DND-41 (cell line): ENCODE results near the gene PLEKHG1.

Source experiments
- ATAC-seq: fragments of 200-7000 bp; cut with Tn5 transposase; 3 replicates; pipeline ENCODE4 v1.9.1; 2021; ENCODE audit warnings: low read depth; ENCODE audit not compliant: insufficient read depth
- DNase-seq: peaks from one replicate; pipeline ENCODE4 v3.0.0-alpha.2; 2020
- H2AFZ ChIP-seq: 2 replicates; pipeline ENCODE4 v1.6.0; 2012; ENCODE audit warnings: low read depth, low read length
- H3K27ac ChIP-seq: 2 replicates; pipeline ENCODE4 v1.5.1; 2012; ENCODE audit warnings: low read length, inconsistent platforms
- H3K27me3 ChIP-seq: fragments of 200-600 bp; sonication (generic); 2 replicates; pipeline ENCODE4 v1.6.0; 2012; ENCODE audit warnings: low read length, mild to moderate bottlenecking, inconsistent platforms; ENCODE audit not compliant: insufficient read depth, poor library complexity
- H3K36me3 ChIP-seq: 2 replicates; pipeline ENCODE4 v1.5.1; 2012; ENCODE audit warnings: low read length, inconsistent platforms; ENCODE audit not compliant: insufficient read depth
- H3K4me1 ChIP-seq: 2 replicates; pipeline ENCODE4 v1.5.1; 2012; ENCODE audit warnings: mild to moderate bottlenecking, low read length; ENCODE audit not compliant: insufficient read depth
- H3K4me2 ChIP-seq: 2 replicates; pipeline ENCODE4 v1.6.0; 2012; ENCODE audit warnings: mild to moderate bottlenecking, moderate library complexity, low read length, inconsistent platforms; ENCODE audit not compliant: insufficient read depth
- H3K4me3 ChIP-seq, 2 experiments: fragments of 200-600 bp in 1 of 2; shearing (Covaris generic) in 1 of 2; 2 replicates each; pipeline ENCODE4 v1.5.1; 2012 to 2016; ENCODE audit warnings: inconsistent platforms in 2 of 2, low read length in 2 of 2, mild to moderate bottlenecking in 2 of 2, low read depth in 1 of 2, moderate library complexity in 1 of 2
- H3K79me2 ChIP-seq: 2 replicates; pipeline ENCODE4 v1.6.0; 2012; ENCODE audit warnings: low read length, inconsistent platforms; ENCODE audit not compliant: insufficient read depth
- H3K9ac ChIP-seq: 2 replicates; pipeline ENCODE4 v1.6.0; 2012; ENCODE audit warnings: low read depth, mild to moderate bottlenecking, inconsistent platforms, low read length, moderate library complexity
- H3K9me3 ChIP-seq: 2 replicates; pipeline ENCODE4 v1.5.1; 2012; ENCODE audit warnings: low read length, moderate library complexity, mild to moderate bottlenecking, inconsistent platforms; ENCODE audit not compliant: insufficient read depth, severe bottlenecking
- H4K20me1 ChIP-seq: 2 replicates; pipeline ENCODE4 v1.6.0; 2012; ENCODE audit warnings: low read length; ENCODE audit not compliant: insufficient read depth
- EZH2 ChIP-seq: IDR thresholded peaks from 3 replicates; pipeline ENCODE4 v1.6.1; 2012; ENCODE audit warnings: borderline replicate concordance, low read depth, mild to moderate bottlenecking, moderate library complexity, low read length, inconsistent platforms; ENCODE audit not compliant: severe bottlenecking
- TF ChIP-seq, protein P1 (sequence below): IDR thresholded peaks from 2 replicates; pipeline ENCODE4 v1.5.1; 2012; ENCODE audit warnings: borderline replicate concordance, low read length, moderate library complexity, mild to moderate bottlenecking; ENCODE audit not compliant: poor library complexity, severe bottlenecking; ENCODE audit errors: extremely low read depth

The PLEKHG1 gene

DNA sequence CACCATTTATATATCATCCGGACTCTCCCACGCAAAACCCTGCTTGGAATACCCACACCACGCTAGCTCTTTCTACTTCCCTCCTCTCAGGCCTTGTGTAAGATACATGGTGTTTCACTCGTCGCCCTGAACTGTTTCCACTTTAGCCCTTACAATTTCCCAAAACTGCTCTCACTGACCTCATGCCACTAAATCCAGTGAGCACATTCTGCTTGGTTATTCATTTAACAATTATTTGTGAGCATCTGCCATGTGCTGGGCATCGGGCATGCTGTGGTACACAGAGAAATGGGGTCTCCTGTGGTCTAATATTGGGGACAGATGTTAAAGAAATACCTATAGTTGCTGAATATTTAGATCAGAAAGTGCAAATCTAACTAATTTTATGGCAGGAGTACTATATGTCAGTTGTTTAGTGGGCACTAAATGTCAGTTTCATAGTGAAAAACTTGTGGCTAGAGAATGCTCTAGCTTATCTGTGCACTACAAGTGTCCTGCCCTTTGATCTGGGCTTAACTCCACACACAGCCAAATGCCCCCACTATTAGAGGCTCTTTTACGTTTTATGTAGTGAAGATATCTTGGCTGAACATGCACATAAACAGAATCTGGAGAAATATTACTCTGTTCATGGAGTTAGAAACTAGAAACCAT, 41.0 kb downstream of the PLEKHG1 start:
- H3K27me3 ChIP-seq = peaks cover 12% of the 10 kb centered on the region
- TF ChIP-seq, protein P1, sequence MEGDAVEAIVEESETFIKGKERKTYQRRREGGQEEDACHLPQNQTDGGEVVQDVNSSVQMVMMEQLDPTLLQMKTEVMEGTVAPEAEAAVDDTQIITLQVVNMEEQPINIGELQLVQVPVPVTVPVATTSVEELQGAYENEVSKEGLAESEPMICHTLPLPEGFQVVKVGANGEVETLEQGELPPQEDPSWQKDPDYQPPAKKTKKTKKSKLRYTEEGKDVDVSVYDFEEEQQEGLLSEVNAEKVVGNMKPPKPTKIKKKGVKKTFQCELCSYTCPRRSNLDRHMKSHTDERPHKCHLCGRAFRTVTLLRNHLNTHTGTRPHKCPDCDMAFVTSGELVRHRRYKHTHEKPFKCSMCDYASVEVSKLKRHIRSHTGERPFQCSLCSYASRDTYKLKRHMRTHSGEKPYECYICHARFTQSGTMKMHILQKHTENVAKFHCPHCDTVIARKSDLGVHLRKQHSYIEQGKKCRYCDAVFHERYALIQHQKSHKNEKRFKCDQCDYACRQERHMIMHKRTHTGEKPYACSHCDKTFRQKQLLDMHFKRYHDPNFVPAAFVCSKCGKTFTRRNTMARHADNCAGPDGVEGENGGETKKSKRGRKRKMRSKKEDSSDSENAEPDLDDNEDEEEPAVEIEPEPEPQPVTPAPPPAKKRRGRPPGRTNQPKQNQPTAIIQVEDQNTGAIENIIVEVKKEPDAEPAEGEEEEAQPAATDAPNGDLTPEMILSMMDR = no peak
- TF ChIP-seq EZH2 = no peak
- no peaks in the 10 kb centered on the region for H3K79me2 ChIP-seq
- no peak overlapping the region for H3K9ac ChIP-seq
- no peaks in the 10 kb centered on the region for H4K20me1 ChIP-seq
- ATAC-seq (no peak), DNase-seq (no peak)
- no peak overlapping the region for H3K4me3 ChIP-seq
- no peaks in the 10 kb centered on the region for H3K36me3 ChIP-seq
- H3K4me1 ChIP-seq = no peaks in the 10 kb centered on the region
- H2AFZ ChIP-seq = no peak overlapping the region
- H3K4me2 ChIP-seq = no peak overlapping the region
- H3K27ac ChIP-seq = no peak overlapping the region
- H3K9me3 ChIP-seq = no peaks in the 10 kb centered on the region

DNA sequence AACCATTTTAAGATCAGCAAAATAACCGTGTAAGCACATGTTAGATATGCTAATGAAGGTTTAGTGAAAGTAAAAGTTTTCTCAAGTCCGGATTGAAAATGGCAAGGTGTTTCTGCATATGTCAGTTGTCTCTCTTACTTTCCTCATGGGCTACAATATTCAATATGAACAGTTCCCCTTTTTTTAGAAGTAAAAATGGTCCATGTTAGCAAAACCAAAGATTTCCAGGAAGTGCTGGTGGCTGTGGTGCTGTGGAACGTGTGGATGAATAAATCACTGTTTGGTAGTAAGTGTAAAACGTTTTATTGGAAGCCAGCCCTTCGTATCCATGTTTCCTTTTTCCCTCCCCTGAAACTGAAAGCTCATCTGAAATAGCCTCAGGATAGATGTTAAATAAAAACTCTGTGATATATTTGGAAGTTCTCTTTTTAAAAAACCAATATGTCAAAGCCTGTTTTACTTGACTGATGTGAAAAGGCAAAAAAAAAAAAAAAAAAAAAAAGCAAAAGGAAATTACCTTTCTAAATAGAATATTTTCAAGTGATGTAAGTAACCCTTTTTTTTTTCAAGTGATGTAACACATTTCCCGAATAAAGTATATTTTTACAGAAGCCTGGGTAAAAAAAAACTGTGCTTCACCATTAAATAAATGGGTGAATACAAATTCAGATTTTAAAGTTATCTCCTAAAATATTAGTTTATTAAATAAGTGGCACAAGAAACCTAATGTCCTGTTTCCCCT, 41.9 kb downstream of the PLEKHG1 start:
- H3K4me3 ChIP-seq = no peak overlapping the region
- no peak overlapping the region for H2AFZ ChIP-seq
- H3K79me2 ChIP-seq = no peaks in the 10 kb centered on the region
- no peaks in the 10 kb centered on the region for H4K20me1 ChIP-seq
- peaks cover 17% of the 10 kb centered on the region for H3K27me3 ChIP-seq
- DNase-seq (no peak), ATAC-seq (no peak)
- no peaks in the 10 kb centered on the region for H3K9me3 ChIP-seq
- no peak for TF ChIP-seq EZH2
- TF ChIP-seq, protein P1 = no peak
- H3K27ac ChIP-seq = no peak overlapping the region
- no peaks in the 10 kb centered on the region for H3K4me1 ChIP-seq
- H3K36me3 ChIP-seq = no peaks in the 10 kb centered on the region
- no peak overlapping the region for H3K9ac ChIP-seq
- H3K4me2 ChIP-seq = no peak overlapping the region

DNA sequence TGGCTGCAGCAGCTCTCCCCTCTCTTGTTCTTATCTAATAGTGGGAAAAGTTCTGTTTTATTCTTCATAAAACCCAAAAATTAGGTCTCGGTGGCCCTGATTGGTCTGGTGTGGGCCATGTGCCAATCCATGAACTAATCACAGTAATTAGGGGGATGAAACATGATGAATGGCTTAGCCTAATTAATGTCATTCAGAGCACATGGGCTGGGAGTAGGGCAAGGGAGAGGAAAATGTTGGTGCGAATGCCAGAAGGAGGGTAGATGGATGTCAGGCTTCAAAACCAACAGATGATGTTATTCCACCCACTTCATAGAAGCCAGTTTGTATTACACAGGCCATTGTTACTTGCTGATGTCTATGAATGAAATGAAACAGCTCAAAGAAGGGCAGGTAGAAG, 46.5 kb downstream of the PLEKHG1 start:
- TF ChIP-seq EZH2 = no peak
- TF ChIP-seq, protein P1 = no peak

More for the DNA sequence above, 46.5 kb downstream of the PLEKHG1 start:
- no peak for DNase-seq
- H3K4me3 ChIP-seq = no peak overlapping the region
- H3K4me1 ChIP-seq = no peaks in the 10 kb centered on the region
- ATAC-seq = no peak
- no peak overlapping the region for H3K27ac ChIP-seq
- H3K9ac ChIP-seq = no peak overlapping the region
- H2AFZ ChIP-seq = no peak overlapping the region
- no peaks in the 10 kb centered on the region for H3K79me2 ChIP-seq
- H4K20me1 ChIP-seq = no peaks in the 10 kb centered on the region
- no peaks in the 10 kb centered on the region for H3K9me3 ChIP-seq
- H3K27me3 ChIP-seq = peaks cover 10% of the 10 kb centered on the region
- no peaks in the 10 kb centered on the region for H3K36me3 ChIP-seq
- H3K4me2 ChIP-seq = no peak overlapping the region
